IMR-90 (cell line): ENCODE results near the gene SPINDOC. TPM values are rescaled to one million over a fixed set of nuclear protein-coding genes. Genes with fewer than 3 reads are reported as not detected.

Source experiments
- ATAC-seq: fragments of 200-7000 bp; cut with Tn5 transposase; 2 replicates; pipeline ENCODE4 v1.9.1; 2020; ENCODE audit warnings: low read depth, mild to moderate bottlenecking, moderate library complexity
- BruUV-seq: library from RNA; stranded (reverse); fragments of 400-500 nt; replicated peaks from 2 replicates; lab custom pipeline; 2021; lab: Mats Ljungman, UMichigan
- CTCF ChIA-PET: fragments of 300-600 bp; formaldehyde crosslinking; extraction: SDS; loops from one replicate; lab custom pipeline; 2021; ENCODE audit warnings: antibody characterized with exemption; lab: Yijun Ruan, JAX
- POLR2A ChIA-PET: fragments of 300-600 bp; sonication (Branson Sonifier 250); formaldehyde crosslinking; loops from one replicate; lab custom pipeline; 2022; ENCODE audit warnings: antibody characterized with exemption; ENCODE audit not compliant: unreplicated experiment; lab: Charles Lee
- DNase-seq: peaks from one replicate; pipeline ENCODE4 v3.0.0; 2013
- H2AFZ ChIP-seq: replicated peaks from 2 replicates; pipeline ENCODE3; 2013; ENCODE audit warnings: low read length, mild to moderate bottlenecking; ENCODE audit not compliant: poor library complexity
- H2AK5ac ChIP-seq: 2 replicates; pipeline ENCODE4 v1.6.1; 2013; ENCODE audit warnings: low read depth, low read length, inconsistent platforms
- H2AK9ac ChIP-seq: replicated peaks from 2 replicates; pipeline ENCODE3; 2013; ENCODE audit warnings: mild to moderate bottlenecking, low read depth, low read length, moderate library complexity; ENCODE audit not compliant: poor library complexity
- H2BK120ac ChIP-seq: 2 replicates; pipeline ENCODE4 v1.6.1; 2013; ENCODE audit warnings: low read depth, low read length, inconsistent platforms
- H2BK15ac ChIP-seq: 3 replicates; pipeline ENCODE4 v1.6.1; 2013; ENCODE audit warnings: low read depth, low read length, inconsistent platforms
- H2BK20ac ChIP-seq: 2 replicates; pipeline ENCODE4 v1.6.1; 2013; ENCODE audit warnings: low read depth, mild to moderate bottlenecking, inconsistent platforms, low read length, moderate library complexity
- H2BK5ac ChIP-seq: 2 replicates; pipeline ENCODE4 v1.6.1; 2013; ENCODE audit warnings: mild to moderate bottlenecking, low read depth, low read length, inconsistent platforms; ENCODE audit not compliant: poor library complexity, severe bottlenecking
- H3K14ac ChIP-seq: replicated peaks from 2 replicates; pipeline ENCODE4 v1.6.1; 2013; ENCODE audit warnings: low read depth, low read length, inconsistent platforms
- H3K18ac ChIP-seq: 2 replicates; pipeline ENCODE4 v1.6.1; 2013; ENCODE audit warnings: low read depth, low read length, control low read depth
- H3K23ac ChIP-seq: 2 replicates; pipeline ENCODE4 v1.6.1; 2013; ENCODE audit warnings: low read depth, low read length, inconsistent platforms
- H3K27ac ChIP-seq: 2 replicates; pipeline ENCODE4 v1.5.1; 2013; ENCODE audit warnings: mild to moderate bottlenecking, control low read depth, low read length; ENCODE audit not compliant: insufficient read depth
- H3K27me3 ChIP-seq: 2 replicates; pipeline ENCODE4 v1.6.1; 2013; ENCODE audit warnings: low read length; ENCODE audit not compliant: control insufficient read depth, insufficient read depth
- H3K36me3 ChIP-seq: 2 replicates; pipeline ENCODE4 v1.6.1; 2013; ENCODE audit warnings: low read length, mixed read lengths; ENCODE audit not compliant: control insufficient read depth, insufficient read depth
- H3K4ac ChIP-seq: 2 replicates; pipeline ENCODE4 v1.6.1; 2013; ENCODE audit warnings: low read depth, low read length, inconsistent platforms
- H3K4me1 ChIP-seq: 2 replicates; pipeline ENCODE4 v1.6.1; 2013; ENCODE audit warnings: low read length, mixed read lengths; ENCODE audit not compliant: control insufficient read depth, insufficient read depth
- H3K4me2 ChIP-seq: 2 replicates; pipeline ENCODE4 v1.6.1; 2013; ENCODE audit warnings: low read depth, mild to moderate bottlenecking, control low read depth, low read length, moderate library complexity
- H3K4me3 ChIP-seq: 2 replicates; pipeline ENCODE4 v1.5.1; 2013; ENCODE audit warnings: low read depth, mild to moderate bottlenecking, control low read depth, low read length, moderate library complexity; ENCODE audit not compliant: insufficient read depth
- H3K56ac ChIP-seq: 2 replicates; pipeline ENCODE4 v1.6.1; 2013; ENCODE audit warnings: low read length, inconsistent platforms; ENCODE audit not compliant: insufficient read depth; ENCODE audit errors: extremely low read depth
- H3K79me1 ChIP-seq, 2 experiments: 2 replicates each; pipeline ENCODE4 v1.6.1; 2013; ENCODE audit warnings: low read length in 2 of 2, inconsistent platforms in 1 of 2, low read depth in 1 of 2
- H3K9ac ChIP-seq: 2 replicates; pipeline ENCODE4 v1.6.1; 2013; ENCODE audit warnings: low read depth, low read length, control low read depth
- H3K9me1 ChIP-seq: 2 replicates; pipeline ENCODE4 v1.6.1; 2013; ENCODE audit warnings: low read length, inconsistent platforms; ENCODE audit not compliant: insufficient read depth
- H3K9me3 ChIP-seq: 2 replicates; pipeline ENCODE4 v1.6.1; 2013; ENCODE audit warnings: low read length; ENCODE audit not compliant: control insufficient read depth, insufficient read depth
- H4K20me1 ChIP-seq: 2 replicates; pipeline ENCODE4 v1.6.1; 2013; ENCODE audit warnings: low read length, inconsistent platforms; ENCODE audit not compliant: insufficient read depth
- H4K5ac ChIP-seq: 2 replicates; pipeline ENCODE4 v1.6.1; 2013; ENCODE audit warnings: mild to moderate bottlenecking, low read depth, low read length, control low read depth
- H4K8ac ChIP-seq, 2 experiments: 2 replicates each; pipeline ENCODE4 v1.6.1; 2013; ENCODE audit warnings: low read depth in 2 of 2, low read length in 2 of 2, control low read depth in 1 of 2, inconsistent platforms in 1 of 2
- H4K91ac ChIP-seq: 2 replicates; pipeline ENCODE4 v1.6.1; 2013; ENCODE audit warnings: low read depth, low read length, inconsistent platforms; ENCODE audit not compliant: insufficient read depth
- BHLHE40 ChIP-seq: fragments of 150-350 bp; IDR thresholded peaks from 2 replicates; pipeline ENCODE4 v1.6.1; 2016; ENCODE audit warnings: mild to moderate bottlenecking, low read depth, low read length
- CEBPB ChIP-seq: IDR thresholded peaks from 2 replicates; pipeline ENCODE4 v1.6.1; 2012; ENCODE audit warnings: low read depth, low read length, improper control_type of control experiment
- CHD1 ChIP-seq: IDR thresholded peaks from 2 replicates; pipeline ENCODE4 v1.6.1; 2012; ENCODE audit warnings: low read depth, low read length, improper control_type of control experiment
- CTCF ChIP-seq: conservative IDR thresholded peaks from 2 replicates; pipeline ENCODE4 v1.5.1; 2012; ENCODE audit warnings: mild to moderate bottlenecking, low read depth, low read length, improper control_type of control experiment
- ELK1 ChIP-seq: fragments of 150-350 bp; IDR thresholded peaks from 2 replicates; pipeline ENCODE4 v1.6.1; 2016; ENCODE audit warnings: low read depth, mild to moderate bottlenecking, low read length, moderate library complexity, borderline replicate concordance
- FOS ChIP-seq: fragments of 150-350 bp; IDR thresholded peaks from 2 replicates; pipeline ENCODE4 v1.6.1; 2016; ENCODE audit warnings: low read depth, low read length
- MAFK ChIP-seq: IDR thresholded peaks from 2 replicates; pipeline ENCODE4 v1.6.1; 2012; ENCODE audit warnings: low read depth, low read length, improper control_type of control experiment
- MAZ ChIP-seq: IDR thresholded peaks from 2 replicates; pipeline ENCODE4 v1.6.1; 2012; ENCODE audit warnings: low read depth, mild to moderate bottlenecking, low read length, improper control_type of control experiment, moderate library complexity, borderline replicate concordance
- MXI1 ChIP-seq: IDR thresholded peaks from 2 replicates; pipeline ENCODE4 v1.6.1; 2012; ENCODE audit warnings: low read depth, mild to moderate bottlenecking, low read length, moderate library complexity, borderline replicate concordance
- NFE2L2 ChIP-seq: fragments of 150-350 bp; IDR thresholded peaks from 2 replicates; pipeline ENCODE4 v1.6.1; 2016; ENCODE audit warnings: low read depth, mild to moderate bottlenecking, low read length
- RAD21 ChIP-seq: IDR thresholded peaks from 2 replicates; pipeline ENCODE4 v1.6.1; 2012; ENCODE audit warnings: low read length, improper control_type of control experiment
- RCOR1 ChIP-seq: IDR thresholded peaks from 2 replicates; pipeline ENCODE4 v1.6.1; 2012; ENCODE audit warnings: mild to moderate bottlenecking, low read length, improper control_type of control experiment; ENCODE audit not compliant: insufficient replicate concordance
- RFX5 ChIP-seq: IDR thresholded peaks from 2 replicates; pipeline ENCODE4 v1.8.0; 2012; ENCODE audit warnings: low read depth, mild to moderate bottlenecking, low read length, moderate library complexity
- SMC3 ChIP-seq: fragments of 150-350 bp; IDR thresholded peaks from 2 replicates; pipeline ENCODE4 v1.6.1; 2016; ENCODE audit warnings: low read depth, mild to moderate bottlenecking, antibody characterized with exemption, low read length, moderate library complexity
- USF2 ChIP-seq: fragments of 150-350 bp; IDR thresholded peaks from 2 replicates; pipeline ENCODE4 v1.6.1; 2017; ENCODE audit warnings: mild to moderate bottlenecking, antibody characterized with exemption, low read length, low read depth
- WGBS, 2 experiments: methylation state at CpG; one replicate each; pipeline versions ENCODE4 v1.1.5 to v1.1.7; 2013; ENCODE audit warnings: missing lambda C conversion rate in 2 of 2; ENCODE audit not compliant: insufficient read length in 1 of 2; ENCODE audit errors: extremely low coverage in 2 of 2; 5-methylcytosine and 5-hydroxymethylcytosine counted together
- dilution Hi-C: fragments of 300-500 bp; cut with HindIII; formaldehyde crosslinking; loops from one replicate; pipeline ENCODE4 v1.14.3; 2018; ENCODE audit warnings: low sequenced_read_pairs; ENCODE audit not compliant: unreplicated experiment
- in situ Hi-C: fragments of 300-500 bp; cut with MboI; formaldehyde crosslinking; loops from 3 replicates; pipeline ENCODE4 v1.14.3; 2019; ENCODE audit warnings: low sequenced_read_pairs, inconsistent platforms, mixed read lengths
- intact Hi-C: fragments of 100-400 bp; cut with micrococcal nuclease; formaldehyde crosslinking; loops from 2 replicates; pipeline ENCODE4 v1.10.0; 2022
- polyA plus RNA-seq, 3 experiments: library from polyadenylated mRNA; depleted of rRNA; stranded (reverse); fragments of >200 nt; gene quantifications; 2 replicates each; pipeline ENCODE4 v1.2.3, GENCODE V29; 2012; ENCODE audit warnings: low replicate concordance in 1 of 3
- total RNA-seq: library from RNA; depleted of rRNA; stranded (reverse); fragments of >200 nt; gene quantifications from 2 replicates; pipeline ENCODE4 v1.2.3, GENCODE V29; 2012

SPINDOC gene
- total and polyA plus RNA-seq, 2 of the 4 experiments (the other 2 are of a cell fraction) = 10.0 to 29.9 TPM

DNA sequence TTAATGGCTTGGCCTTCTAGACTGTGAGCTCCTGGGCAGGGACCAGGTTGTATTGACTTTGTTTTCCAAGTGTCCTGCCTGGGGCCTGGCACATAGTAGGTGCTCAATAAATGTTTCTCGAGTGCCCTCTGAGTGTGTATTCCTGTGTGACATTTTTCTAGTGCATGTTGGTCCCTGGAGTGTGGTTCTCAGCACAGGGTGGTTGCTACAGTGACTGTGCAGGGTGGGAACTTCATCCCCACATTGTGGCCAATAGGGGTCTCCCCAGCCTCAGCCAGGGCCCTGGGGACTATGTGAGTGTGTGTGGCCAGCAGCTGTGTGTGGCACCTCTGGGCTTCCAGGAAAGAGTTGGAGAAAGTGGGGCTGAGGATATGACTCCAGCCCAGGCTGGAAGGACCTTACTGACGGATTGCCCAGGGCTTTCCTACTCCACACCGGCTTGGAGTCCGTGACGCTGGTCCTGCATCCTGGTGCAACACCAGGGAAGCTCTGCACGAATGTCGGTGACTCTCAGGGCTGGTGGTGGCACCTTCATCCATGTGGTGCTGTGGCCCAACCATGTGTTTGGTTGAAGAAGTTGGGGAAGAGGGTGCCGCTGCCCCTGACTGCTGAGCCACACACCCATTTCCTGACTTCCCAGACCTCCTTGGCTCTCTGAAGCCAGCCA, 16.7 kb downstream of the SPINDOC start:
- no peak overlapping the region for H4K91ac ChIP-seq
- peaks cover 0 to 10% of the 10 kb centered on the region in 2 experiments; a peak in 2 of 4 replicates for H3K79me1 ChIP-seq
- H3K23ac ChIP-seq = no peak overlapping the region
- no peaks in the 10 kb centered on the region for H3K4me1 ChIP-seq
- H2BK20ac ChIP-seq = no peak overlapping the region
- no peaks in the 10 kb centered on the region for H3K27me3 ChIP-seq
- no peak overlapping the region for H2BK5ac ChIP-seq
- peaks cover 2% of the 10 kb centered on the region; the same call in 1 of the 2 replicates for H3K9me1 ChIP-seq
- no peaks in the 10 kb centered on the region for H3K9me3 ChIP-seq
- H2BK120ac ChIP-seq = no peak overlapping the region
- DNase-seq (peak; percentile 44), ATAC-seq (peak; percentile 83)
- H2AK9ac ChIP-seq = peak overlapping the region; percentile 34
- no peak overlapping the region for H3K56ac ChIP-seq
- peak overlapping the region; percentile 28 for H2AFZ ChIP-seq
- peaks cover 9% of the 10 kb centered on the region for H4K20me1 ChIP-seq
- no peak overlapping the region for H4K8ac ChIP-seq
- no peak overlapping the region for H3K27ac ChIP-seq
- intact Hi-C loops = no loop called here
- H3K18ac ChIP-seq = no peak overlapping the region
- no peak overlapping the region for H3K14ac ChIP-seq
- POLR2A ChIA-PET = no interaction called here
- H2AK5ac ChIP-seq = no peak overlapping the region
- in situ Hi-C loops = no loop called here
- H4K5ac ChIP-seq = no peak overlapping the region
- H2BK15ac ChIP-seq = no peak overlapping the region
- CTCF ChIA-PET = interaction anchor here (1.0 kb wide), 1 partner anchor 116 kb away, joined by 6 read pairs; no protein-coding TSS in a partner anchor
- WGBS, 2 experiments = no CpG with 5 or more reads among the region's 8 CpGs
- no TSS peak for BruUV-seq
- H3K4ac ChIP-seq = no peak overlapping the region
- no peak overlapping the region for H3K4me2 ChIP-seq
- H3K9ac ChIP-seq = no peak overlapping the region
- dilution Hi-C loops = no loop called here
- H3K36me3 ChIP-seq = peaks cover 26% of the 10 kb centered on the region
- no peak overlapping the region for H3K4me3 ChIP-seq
- TF ChIP-seq CTCF (peak; percentile 47), FOS (no peak), RCOR1 (no peak), MAZ (no peak), MAFK (no peak), RFX5 (0 out of 2 replicates have a peak, but pooled peaks have one; percentile 46), BHLHE40 (no peak), RAD21 (peak; percentile 54), CHD1 (no peak), USF2 (no peak), NFE2L2 (no peak), SMC3 (peak; percentile 17; the same call in 1 of the 2 replicates), MXI1 (no peak), CEBPB (no peak), ELK1 (no peak)
